GM18909 (cell line): Measurements from ENCODE around the gene BANK1.

Experiments used
- ATAC-seq: cut with Tn5 transposase; IDR thresholded peaks from one replicate; pipeline ENCODE4 v1.9.1; 2021; ENCODE audit warnings: mild to moderate bottlenecking; ENCODE audit not compliant: unreplicated experiment, poor library complexity

The BANK1 gene

DNA sequence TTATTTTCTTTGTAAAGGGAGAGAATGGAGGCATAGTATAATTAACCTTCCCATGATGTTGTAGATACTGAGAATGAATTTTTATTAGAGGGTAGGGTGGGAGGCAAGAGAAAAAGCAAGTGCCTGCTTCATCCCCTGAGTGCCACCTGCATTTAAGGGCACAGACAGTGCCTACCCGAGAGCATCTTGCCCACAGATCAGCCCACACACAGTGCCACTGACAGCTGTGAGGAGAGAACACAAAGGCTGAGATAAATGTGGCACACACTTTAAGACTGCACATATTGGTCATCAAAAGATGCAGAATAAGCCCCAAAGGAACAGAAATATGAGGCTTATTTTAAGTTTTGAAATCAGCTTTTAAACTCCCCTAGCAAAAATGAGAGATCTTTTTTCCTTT is 304.0 kb downstream of the BANK1 start:
- no peak for ATAC-seq

DNA sequence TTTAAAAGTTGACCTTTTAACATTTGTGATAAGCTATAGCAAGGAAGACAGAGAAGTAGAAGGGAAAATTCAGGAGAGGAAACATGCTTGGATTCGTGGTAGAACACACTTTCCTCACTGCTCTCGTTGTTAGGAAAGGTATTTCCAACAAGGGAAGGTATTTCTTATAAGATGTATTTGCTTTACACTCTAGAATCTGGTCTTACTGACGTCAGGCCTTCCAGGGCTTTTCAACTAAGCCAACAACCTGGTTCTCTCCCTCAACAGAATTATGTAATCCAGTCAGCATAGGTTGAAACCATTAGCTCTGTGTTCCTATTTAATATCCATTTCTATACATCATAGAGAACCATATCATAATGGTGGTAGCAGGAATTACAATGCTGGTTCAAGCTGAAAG is 312.8 kb downstream of the BANK1 start:
- no peak for ATAC-seq

GRCh38 chr4:102104278-102104677 is 313.7 kb downstream of the BANK1 start:
- no peak for ATAC-seq

- ATAC-seq = no peak
These were observed 315.5 kb downstream of the BANK1 start for GRCh38 chr4:102105983-102106382.

GRCh38 chr4:102114118-102114630 is 323.6 kb downstream of the BANK1 start:
- no peak for ATAC-seq

DNA sequence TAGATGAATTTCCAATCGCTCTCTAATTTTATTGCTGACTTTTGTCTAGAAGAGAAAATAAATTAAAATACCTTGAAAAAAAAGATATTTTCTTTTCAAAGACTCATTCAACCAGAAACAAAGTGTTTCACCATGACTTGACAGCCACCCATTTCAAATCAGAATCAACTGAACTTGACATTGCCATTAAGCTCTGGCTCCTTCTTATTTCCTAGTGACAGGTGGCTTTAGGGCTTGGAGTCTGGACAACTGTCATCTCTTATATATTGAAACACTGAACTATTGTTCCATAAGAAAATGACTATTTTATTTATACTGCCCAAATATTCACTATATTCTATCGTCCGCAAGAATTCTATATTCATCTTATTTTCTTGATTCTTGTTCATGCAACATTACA is 325.6 kb downstream of the BANK1 start:
- no peak for ATAC-seq

- ATAC-seq = no peak
These were observed 330.3 kb downstream of the BANK1 start for GRCh38 chr4:102120846-102121245.
